Caco-2 (cell line): ENCODE data around the gene INPP4B. TPM values are rescaled to one million over a fixed set of nuclear protein-coding genes. Genes with fewer than 3 reads are reported as not detected.

Source experiments
- BruUV-seq: library from RNA; stranded (reverse); fragments of 400-500 nt; replicated peaks from 2 replicates; lab custom pipeline; 2021; lab: Mats Ljungman, UMichigan
- CTCF ChIA-PET: fragments of 300-600 bp; sonication (Branson Sonifier 250); formaldehyde crosslinking; loops from one replicate; lab custom pipeline; 2022; ENCODE audit warnings: antibody characterized with exemption; lab: Charles Lee
- POLR2A ChIA-PET: fragments of 300-600 bp; sonication (Branson Sonifier 250); formaldehyde crosslinking; loops from one replicate; lab custom pipeline; 2022; ENCODE audit warnings: antibody characterized with exemption; lab: Charles Lee
- DNase-seq, 2 experiments: peaks; one replicate each; pipeline versions ENCODE4 v3.0.0 to v3.0.0-alpha.2; 2020 to 2022
- H3K27me3 ChIP-seq: replicated peaks from 2 replicates; pipeline ENCODE4 v1.6.0; 2011; ENCODE audit warnings: low read length; ENCODE audit not compliant: control insufficient read depth, insufficient read depth
- H3K36me3 ChIP-seq: 2 replicates; pipeline ENCODE4 v1.5.1; 2011; ENCODE audit warnings: low read length; ENCODE audit not compliant: control insufficient read depth, insufficient read depth
- H3K4me1 ChIP-seq: fragments of 250-450 bp; sonication (Bioruptor Pico); 2 replicates; pipeline ENCODE4 v1.5.1; 2020; ENCODE audit warnings: mild to moderate bottlenecking
- H3K4me3 ChIP-seq: 2 replicates; pipeline ENCODE4 v1.5.1; 2011; ENCODE audit warnings: low read depth, mild to moderate bottlenecking, control low read depth, low read length
- H3K9me3 ChIP-seq: fragments of 250-450 bp; sonication (Bioruptor Pico); 2 replicates; pipeline ENCODE4 v1.5.1; 2020; ENCODE audit warnings: mild to moderate bottlenecking, moderate library complexity
- H3K27ac Mint-ChIP-seq: one replicate; pipeline ENCODE4 v1.8.0; 2022; ENCODE audit warnings: mixed read lengths; ENCODE audit not compliant: unreplicated experiment
- H3K27me3 Mint-ChIP-seq: one replicate; pipeline ENCODE4 v1.8.0; 2022; ENCODE audit warnings: mixed read lengths; ENCODE audit not compliant: insufficient read depth, unreplicated experiment
- H3K36me3 Mint-ChIP-seq: one replicate; pipeline ENCODE4 v1.8.0; 2022; ENCODE audit warnings: mild to moderate bottlenecking, mixed read lengths; ENCODE audit not compliant: insufficient read depth, unreplicated experiment
- H3K4me1 Mint-ChIP-seq: one replicate; pipeline ENCODE4 v1.8.0; 2022; ENCODE audit warnings: low read depth, mixed read lengths; ENCODE audit not compliant: unreplicated experiment
- H3K4me3 Mint-ChIP-seq: one replicate; pipeline ENCODE4 v1.8.0; 2022; ENCODE audit warnings: mild to moderate bottlenecking, moderate library complexity, mixed read lengths; ENCODE audit not compliant: unreplicated experiment
- H3K9me3 Mint-ChIP-seq: one replicate; pipeline ENCODE4 v1.8.0; 2022; ENCODE audit warnings: mixed read lengths; ENCODE audit not compliant: unreplicated experiment
- CTCF ChIP-seq, 2 experiments: fragments of 200-600 bp in 1 of 2; IDR thresholded peaks; 1 replicate in 1 of 2; 2 replicates in 1 of 2; pipeline versions ENCODE4 v1.5.1 to v1.8.0; 2011 to 2022; ENCODE audit warnings: antibody characterized with exemption in 1 of 2, control low read depth in 1 of 2, inconsistent platforms in 1 of 2, low read depth in 1 of 2, low read length in 1 of 2, mild to moderate bottlenecking in 1 of 2, moderate library complexity in 1 of 2; ENCODE audit not compliant: insufficient read depth in 1 of 2, severe bottlenecking in 1 of 2, unreplicated experiment in 1 of 2
- intact Hi-C: fragments of 100-400 bp; cut with micrococcal nuclease; formaldehyde crosslinking; loops from one replicate; pipeline ENCODE4 v1.10.0; 2022; ENCODE audit not compliant: unreplicated experiment
- total RNA-seq: library from RNA; stranded (reverse); gene quantifications from 2 replicates; pipeline ENCODE4 v1.2.3, GENCODE V29; 2022

INPP4B gene
- total RNA-seq, 1 experiment from 2014 or later: 10.3 TPM

DNA sequence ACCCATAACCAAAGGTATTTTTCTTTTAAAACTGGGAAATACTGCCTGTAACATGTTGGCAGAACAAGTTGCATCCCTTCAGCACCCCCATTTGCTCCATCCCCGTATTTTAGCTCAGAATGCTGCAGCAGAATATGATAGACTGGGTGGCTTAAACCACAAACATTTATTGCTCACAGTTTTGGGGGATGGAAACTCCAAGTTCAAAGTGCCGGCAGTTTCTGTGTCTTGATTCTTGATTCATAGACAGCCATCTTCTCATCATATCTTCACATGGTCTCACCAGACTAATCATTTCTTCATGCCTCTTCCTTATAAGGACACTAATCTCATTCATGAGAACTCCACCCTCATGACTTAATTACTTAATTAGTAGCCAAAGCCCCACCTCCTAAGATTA lies 10.5 kb upstream of the INPP4B start:
- no peaks in the 10 kb centered on the region for H3K4me1 Mint-ChIP-seq
- ChIA-PET CTCF (no interaction called here), POLR2A (no interaction called here)
- H3K4me3 Mint-ChIP-seq: no peak overlapping the region
- H3K9me3 Mint-ChIP-seq: no peaks in the 10 kb centered on the region
- H3K9me3 ChIP-seq: no peaks in the 10 kb centered on the region
- no peak for TF ChIP-seq CTCF (IDR thresholded peaks at IDR 0.05; ENCODE audit: insufficient read depth in 1 of 2, low read depth in 1 of 2, low read length in 1 of 2, severe bottlenecking in 1 of 2, unreplicated experiment in 1 of 2)
- peaks cover 17% of the 10 kb centered on the region for H3K27me3 Mint-ChIP-seq
- intact Hi-C loops: no loop called here
- no peaks in the 10 kb centered on the region for H3K36me3 Mint-ChIP-seq
- peaks cover 1% of the 10 kb centered on the region; the same call in 1 of the 2 replicates for H3K27me3 ChIP-seq
- no peak overlapping the region for H3K27ac Mint-ChIP-seq
- DNase-seq: no peak
- H3K4me3 ChIP-seq: no peak overlapping the region
- no peaks in the 10 kb centered on the region for H3K36me3 ChIP-seq
- no TSS peak for BruUV-seq
- H3K4me1 ChIP-seq: no peaks in the 10 kb centered on the region

DNA sequence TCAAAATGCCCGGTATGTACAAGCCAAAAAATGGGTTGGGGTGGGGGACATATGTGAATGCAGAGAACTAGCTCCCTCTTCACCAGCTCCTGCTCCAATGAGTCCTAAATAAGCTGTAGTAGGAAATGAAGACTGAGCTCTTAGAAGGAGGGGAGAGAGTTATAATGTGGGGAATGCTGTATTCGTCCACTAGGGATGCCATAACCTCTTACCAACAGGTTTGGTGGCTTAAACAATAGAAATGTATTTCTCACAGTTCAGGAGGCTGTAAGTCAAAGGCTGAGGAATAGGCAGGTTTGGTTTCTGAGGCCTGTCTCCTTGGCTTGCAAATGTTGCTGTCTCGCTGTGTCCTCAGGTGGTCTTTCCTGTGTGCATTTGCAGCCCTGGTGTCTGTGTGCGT lies 4.4 kb upstream of the INPP4B start:
- no peaks in the 10 kb centered on the region for H3K4me1 Mint-ChIP-seq
- peaks cover 2% of the 10 kb centered on the region; the same call in 1 of the 2 replicates for H3K27me3 ChIP-seq
- ChIA-PET POLR2A (no interaction called here), CTCF (interaction anchor here (1.2 kb wide), 1 partner anchor 15 kb away, joined by 3 read pairs; no protein-coding TSS in a partner anchor)
- no peaks in the 10 kb centered on the region for H3K36me3 ChIP-seq
- DNase-seq: no peak
- BruUV-seq: no TSS peak
- no peaks in the 10 kb centered on the region for H3K36me3 Mint-ChIP-seq
- H3K9me3 Mint-ChIP-seq: no peaks in the 10 kb centered on the region
- no peak overlapping the region for H3K4me3 ChIP-seq
- peak in 1 of 2 experiments; percentile 29 for TF ChIP-seq CTCF (IDR thresholded peaks at IDR 0.05; ENCODE audit: insufficient read depth in 1 of 2, low read depth in 1 of 2, low read length in 1 of 2, severe bottlenecking in 1 of 2, unreplicated experiment in 1 of 2)
- intact Hi-C loops: no loop called here
- peaks cover 4% of the 10 kb centered on the region; the same call in 1 of the 2 replicates for H3K4me1 ChIP-seq
- no peaks in the 10 kb centered on the region for H3K9me3 ChIP-seq
- peaks cover 23% of the 10 kb centered on the region for H3K27me3 Mint-ChIP-seq
- H3K27ac Mint-ChIP-seq: no peak overlapping the region
- H3K4me3 Mint-ChIP-seq: no peak overlapping the region

- Histone ChIP-seq H3K27me3 (0 out of 2 replicates have a peak, but pooled peaks cover 1% of the 10 kb centered on the region), H3K36me3 (no peaks in the 10 kb centered on the region), H3K9me3 (no peaks in the 10 kb centered on the region), H3K4me3 (peak overlapping the region; percentile 31), H3K4me1 (peaks cover 4% of the 10 kb centered on the region; the same call in 1 of the 2 replicates)
- H3K36me3 Mint-ChIP-seq: no peaks in the 10 kb centered on the region
- no peaks in the 10 kb centered on the region for H3K9me3 Mint-ChIP-seq
- ChIA-PET POLR2A (no interaction called here), CTCF (interaction anchor here (0.9 to 1.7 kb wide), 2 partner anchors 35 to 720 kb away, joined by 3 to 5 read pairs; no protein-coding TSS in a partner anchor)
- H3K4me1 Mint-ChIP-seq: no peaks in the 10 kb centered on the region
- H3K4me3 Mint-ChIP-seq: peak overlapping the region; percentile 74
- DNase-seq: peak; percentile 57 to 65
- TF ChIP-seq CTCF (IDR thresholded peaks at IDR 0.05; ENCODE audit: insufficient read depth in 1 of 2, low read depth in 1 of 2, low read length in 1 of 2, severe bottlenecking in 1 of 2, unreplicated experiment in 1 of 2): peak; percentile 61
- no TSS peak for BruUV-seq
- intact Hi-C loops: loop anchor here (1.0 to 10.0 kb wide), 4 partner anchors 238 to 986 kb away; no protein-coding TSS in a partner anchor
- peaks cover 24% of the 10 kb centered on the region for H3K27me3 Mint-ChIP-seq
- H3K27ac Mint-ChIP-seq: no peak overlapping the region
Observed at GRCh38 chr4:142846729-142847596, 862 bp upstream of the INPP4B start.
